ENCODE measurements around the gene CREB5. TPM values are rescaled to one million over a fixed set of nuclear protein-coding genes. Genes with fewer than 3 reads are reported as not detected.

The CREB5 gene
- total RNA-seq, 1 donor from 2014 or later: 13.6 TPM

- no peaks in the 10 kb centered on the region for H3K27me3 Mint-ChIP-seq (ENCODE audit: low read depth)
- H3K27ac Mint-ChIP-seq: no peak overlapping the region
- DNase-seq (ENCODE audit: low spot score in 2 of 2, unreplicated experiment in 2 of 2): no peak
- no peak overlapping the region for H3K4me3 Mint-ChIP-seq
- no peaks in the 10 kb centered on the region for H3K9me3 Mint-ChIP-seq
- no peaks in the 10 kb centered on the region for H3K36me3 Mint-ChIP-seq
- TF ChIP-seq CTCF (IDR thresholded peaks at IDR 0.05; ENCODE audit: unreplicated experiment): no peak
- peaks cover 22% of the 10 kb centered on the region for H3K4me1 Mint-ChIP-seq
Measured at GRCh38 chr7:28646376-28647075, 234.2 kb downstream of the CREB5 start.

- H3K27me3 Mint-ChIP-seq (ENCODE audit: low read depth): no peaks in the 10 kb centered on the region
- TF ChIP-seq CTCF (IDR thresholded peaks at IDR 0.05; ENCODE audit: unreplicated experiment): no peak
- H3K4me3 Mint-ChIP-seq: no peak overlapping the region
- no peaks in the 10 kb centered on the region for H3K36me3 Mint-ChIP-seq
- no peak for DNase-seq (ENCODE audit: low spot score in 2 of 2, unreplicated experiment in 2 of 2)
- H3K4me1 Mint-ChIP-seq: peaks cover 17% of the 10 kb centered on the region
- no peak overlapping the region for H3K27ac Mint-ChIP-seq
- H3K9me3 Mint-ChIP-seq: no peaks in the 10 kb centered on the region
Measured at GRCh38 chr7:28647076-28647421, 234.7 kb downstream of the CREB5 start.

- no peaks in the 10 kb centered on the region for H3K36me3 Mint-ChIP-seq
- no peak overlapping the region for H3K4me3 Mint-ChIP-seq
- no peak for DNase-seq (ENCODE audit: low spot score in 2 of 2, unreplicated experiment in 2 of 2)
- H3K9me3 Mint-ChIP-seq: no peaks in the 10 kb centered on the region
- no peak overlapping the region for H3K27ac Mint-ChIP-seq
- no peaks in the 10 kb centered on the region for H3K4me1 Mint-ChIP-seq
- no peaks in the 10 kb centered on the region for H3K27me3 Mint-ChIP-seq (ENCODE audit: low read depth)
- TF ChIP-seq CTCF (IDR thresholded peaks at IDR 0.05; ENCODE audit: unreplicated experiment): no peak
Measured at GRCh38 chr7:28649189-28649588, 236.9 kb downstream of the CREB5 start.

GRCh38 chr7:28649811-28650210 lies 237.5 kb downstream of the CREB5 start:
- no peak for TF ChIP-seq CTCF (IDR thresholded peaks at IDR 0.05; ENCODE audit: unreplicated experiment)
- H3K4me3 Mint-ChIP-seq: no peak overlapping the region
- no peaks in the 10 kb centered on the region for H3K27me3 Mint-ChIP-seq (ENCODE audit: low read depth)
- no peaks in the 10 kb centered on the region for H3K9me3 Mint-ChIP-seq
- DNase-seq (ENCODE audit: low spot score in 2 of 2, unreplicated experiment in 2 of 2): no peak
- H3K4me1 Mint-ChIP-seq: no peaks in the 10 kb centered on the region
- H3K27ac Mint-ChIP-seq: no peak overlapping the region
- no peaks in the 10 kb centered on the region for H3K36me3 Mint-ChIP-seq

- Mint-ChIP-seq H3K4me1 (no peaks in the 10 kb centered on the region), H3K27me3 (ENCODE audit: low read depth) (no peaks in the 10 kb centered on the region), H3K27ac (no peak overlapping the region), H3K4me3 (no peak overlapping the region), H3K9me3 (peaks cover 3% of the 10 kb centered on the region), H3K36me3 (peaks cover 1% of the 10 kb centered on the region)
- no peak for TF ChIP-seq CTCF (IDR thresholded peaks at IDR 0.05; ENCODE audit: unreplicated experiment)
- no peak for DNase-seq (ENCODE audit: low spot score in 2 of 2, unreplicated experiment in 2 of 2)
Measured at GRCh38 chr7:28654110-28654509, 241.8 kb downstream of the CREB5 start.

GRCh38 chr7:28656529-28656928 lies 244.2 kb downstream of the CREB5 start:
- no peak for TF ChIP-seq CTCF (IDR thresholded peaks at IDR 0.05; ENCODE audit: unreplicated experiment)
- H3K4me1 Mint-ChIP-seq: peaks cover 2% of the 10 kb centered on the region
- no peak for DNase-seq (ENCODE audit: low spot score in 2 of 2, unreplicated experiment in 2 of 2)
- H3K27ac Mint-ChIP-seq: no peak overlapping the region
- peaks cover 5% of the 10 kb centered on the region for H3K36me3 Mint-ChIP-seq
- H3K27me3 Mint-ChIP-seq (ENCODE audit: low read depth): no peaks in the 10 kb centered on the region
- no peak overlapping the region for H3K4me3 Mint-ChIP-seq
- peaks cover 23% of the 10 kb centered on the region for H3K9me3 Mint-ChIP-seq

Data from mesothelial cell of epicardium (in vitro differentiated cells).